Lung microvascular endothelial cell (primary cell): ENCODE data around the gene LYG2. TPM values are rescaled to one million over a fixed set of nuclear protein-coding genes. Genes with fewer than 3 reads are reported as not detected.
"Not testable (repeated sequence)": the region's sequence is repeated elsewhere in the genome, so short reads cannot be mapped to it uniquely, and the experiment has no call there.

Experiments used
- DNase-seq, 2 donors: peaks; one replicate each; pipeline versions ENCODE4 v3.0.0 to v3.0.0-alpha.2; 2010; ENCODE audit warnings: low read depth in 2 of 2
- total RNA-seq: library from RNA; depleted of rRNA; stranded (reverse); fragments of >200 nt; gene quantifications from 2 replicates; pipeline ENCODE4 v1.2.1, GENCODE V29; 2014

The LYG2 gene
- total RNA-seq, 1 donor from 2014 or later, result not detected

GRCh38 chr2:99201959-99202678 is 53.3 kb downstream of the LYG2 start:
- no peak for DNase-seq

GRCh38 chr2:99200076-99200800 is 55.2 kb downstream of the LYG2 start:
- no peak for DNase-seq

- no peak for DNase-seq
These were observed 57.2 kb downstream of the LYG2 start for GRCh38 chr2:99198103-99198841.

GRCh38 chr2:99192364-99192763 is 63.1 kb downstream of the LYG2 start:
- not testable (repeated sequence) for DNase-seq

Other genes with a start within 250 kb of the LYG2 start
- 0.20 and 0.22 TPM in 2 replicates for gene C2orf15, start 114.0 kb downstream of the LYG2 start, total RNA-seq
- gene TSGA10, start 100.7 kb downstream of the LYG2 start, total RNA-seq, result 0.44 and 1.4 TPM in 2 replicates
- gene LIPT1, start 100.7 kb downstream of the LYG2 start, total RNA-seq, result 3.3 and 4.8 TPM in 2 replicates
- 16.6 and 18.5 TPM in 2 replicates for gene MITD1, start 74.6 kb downstream of the LYG2 start, total RNA-seq
- 24.6 and 27.7 TPM in 2 replicates for gene MRPL30, start 74.5 kb downstream of the LYG2 start, total RNA-seq
- gene LYG1, start 45.5 kb upstream of the LYG2 start, total RNA-seq, result 0.22 and 0.40 TPM in 2 replicates
- 54.8 and 57.3 TPM in 2 replicates for gene TXNDC9, start 80.7 kb upstream of the LYG2 start, total RNA-seq
- gene EIF5B, start 81.7 kb upstream of the LYG2 start, total RNA-seq, result 12.7 and 14.6 TPM in 2 replicates
- gene REV1, start 234.4 kb upstream of the LYG2 start, total RNA-seq, result 20.7 and 33.3 TPM in 2 replicates